Left renal pelvis (tissue), 4 donors: ENCODE data around the gene GLA. TPM values are rescaled to one million over a fixed set of nuclear protein-coding genes. Genes with fewer than 3 reads are reported as not detected.

Experiments
- DNase-seq, 4 donors: peaks; one replicate each; pipeline ENCODE4 v3.0.0-alpha.2; 2013; ENCODE audit warnings: low read depth in 4 of 4, low spot score in 3 of 4
- polyA plus RNA-seq, 4 donors: library from polyadenylated mRNA; unstranded; fragments of 120-200 nt; gene quantifications; one replicate each; pipeline ENCODE4 v1.2.1, GENCODE V29; 2013; ENCODE audit not compliant: insufficient read length in 4 of 4

The GLA gene
- 10 to 100 TPM; 32.0 to 45.4 (median 34.1) TPM for polyA plus RNA-seq

DNA sequence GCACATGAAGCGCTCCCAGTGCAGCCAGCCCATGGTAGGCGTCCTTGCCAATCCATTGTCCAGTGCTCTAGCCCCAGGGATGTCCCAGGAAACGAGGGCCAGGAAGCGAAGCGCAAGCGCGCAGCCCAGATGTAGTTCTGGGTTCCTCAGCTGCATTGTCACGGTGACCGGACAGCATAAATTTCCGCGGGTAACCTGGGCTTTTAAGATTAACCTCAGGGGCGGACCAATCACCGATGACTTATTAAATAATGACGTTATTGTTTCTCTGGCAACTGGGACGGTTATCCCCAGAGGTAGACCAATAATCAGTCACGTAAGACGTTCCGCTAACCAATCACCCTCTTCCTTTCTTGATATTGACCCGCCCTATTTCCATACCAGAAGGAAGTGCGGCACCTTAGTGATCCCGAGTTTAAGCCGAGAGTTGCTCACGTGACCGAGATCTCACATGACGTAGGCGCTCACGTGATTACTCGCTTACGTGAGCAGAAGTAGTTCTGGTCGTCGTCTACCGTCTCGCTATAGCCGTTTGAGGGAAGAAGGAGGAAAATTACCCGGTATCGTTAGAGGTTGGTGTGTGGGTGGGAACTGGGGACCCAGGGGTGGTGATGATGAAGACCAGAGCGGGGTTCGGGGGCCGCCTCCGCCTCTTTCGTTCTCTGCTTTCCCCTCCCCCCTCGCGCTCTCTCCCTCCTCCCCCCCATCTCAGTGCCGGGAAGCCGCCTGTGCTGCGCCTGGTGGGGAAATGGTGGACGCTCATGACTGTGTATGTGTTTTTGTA lies at the start of gene GLA, which contains the start of gene HNRNPH2:
Gene GLA (minus strand): TSS at position 178 of the 784 bp plus-strand sequence. CDS start 22 bp downstream, at position 156.
Gene HNRNPH2 (plus strand): TSS at position 475 of the 784 bp plus-strand sequence. CDS start 3,767 bp downstream, outside the sequence.
- peak; percentile 85 to 94 (median 91) for DNase-seq

DNA sequence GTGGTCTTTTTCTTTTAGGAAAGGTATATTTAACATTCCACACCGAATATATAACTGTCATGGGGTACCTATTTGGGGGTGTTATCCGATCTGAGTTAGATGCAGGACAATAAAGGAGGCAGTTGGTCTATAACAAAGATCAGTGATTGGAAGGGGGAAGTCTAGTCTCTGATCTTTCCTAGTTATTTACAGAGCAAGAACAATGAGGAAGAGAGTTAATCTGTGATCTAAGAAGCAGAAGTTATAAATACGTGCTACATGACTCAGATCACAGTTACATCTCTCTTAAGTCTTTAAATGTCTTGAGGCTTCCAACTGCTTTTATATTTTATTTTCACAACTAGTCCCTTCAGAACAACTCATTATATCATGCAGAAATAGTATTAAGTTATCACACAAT lies 44.3 kb upstream of the GLA start:
- no peak for DNase-seq

DNA sequence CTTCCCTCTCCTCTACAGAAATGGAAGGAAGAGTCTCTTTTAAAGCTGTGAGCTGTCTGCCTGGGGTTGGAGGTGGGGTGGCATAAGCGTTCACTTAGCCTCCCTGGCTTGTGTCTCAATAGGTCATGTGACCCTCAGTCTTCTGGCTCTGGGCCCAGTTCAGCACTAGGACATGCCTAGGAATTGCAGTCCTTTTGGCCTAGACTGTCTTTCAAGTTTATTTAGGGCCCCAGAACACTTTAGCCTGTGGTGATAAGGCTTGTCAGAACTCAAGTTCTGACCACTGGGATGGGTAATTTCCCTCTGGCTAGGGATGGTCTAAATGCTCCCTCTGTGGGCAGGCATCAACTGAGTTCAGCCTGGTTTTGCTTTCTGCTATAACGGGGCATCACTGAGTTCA lies 43.2 kb upstream of the GLA start:
- no peak for DNase-seq

DNA sequence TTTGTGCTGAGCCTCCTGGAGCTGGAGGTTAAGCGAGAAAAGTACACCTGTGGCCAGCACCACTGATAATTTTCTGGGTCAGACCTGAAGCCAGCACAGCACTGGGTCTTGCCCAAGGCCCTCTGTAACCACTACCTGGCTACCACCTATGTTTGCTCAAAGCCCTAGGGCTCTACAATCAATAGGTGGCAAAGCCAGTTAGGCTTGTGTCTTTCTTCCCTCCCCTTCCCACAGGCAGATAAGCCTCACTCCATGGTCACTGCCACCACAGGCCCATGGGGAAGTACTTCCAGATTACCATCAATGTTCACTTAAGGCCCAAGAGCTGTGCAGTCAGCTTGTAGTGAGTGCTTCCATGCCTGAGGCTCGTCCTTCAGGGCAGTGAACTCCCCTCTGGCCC lies 42.4 kb upstream of the GLA start:
- no peak for DNase-seq

DNA sequence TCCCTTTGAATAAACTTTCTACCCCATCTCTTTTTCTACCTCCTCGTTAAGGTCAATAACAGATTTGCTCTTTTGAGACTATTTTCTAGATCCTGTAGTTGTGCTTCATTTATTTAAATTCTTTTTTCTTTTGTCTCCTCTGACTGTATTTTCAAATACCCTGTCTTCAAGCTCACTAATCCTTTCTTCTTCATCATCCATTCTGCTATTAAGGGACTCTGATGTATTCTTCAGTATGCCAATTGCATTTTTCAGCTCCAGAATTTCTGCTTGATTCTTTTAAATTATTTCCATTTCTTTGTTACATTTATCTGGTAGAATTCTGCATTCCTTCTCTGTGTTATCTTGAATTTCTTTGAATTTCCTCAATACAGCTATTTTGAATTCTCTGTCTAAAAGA lies 41.6 kb upstream of the GLA start:
- no peak for DNase-seq

DNA sequence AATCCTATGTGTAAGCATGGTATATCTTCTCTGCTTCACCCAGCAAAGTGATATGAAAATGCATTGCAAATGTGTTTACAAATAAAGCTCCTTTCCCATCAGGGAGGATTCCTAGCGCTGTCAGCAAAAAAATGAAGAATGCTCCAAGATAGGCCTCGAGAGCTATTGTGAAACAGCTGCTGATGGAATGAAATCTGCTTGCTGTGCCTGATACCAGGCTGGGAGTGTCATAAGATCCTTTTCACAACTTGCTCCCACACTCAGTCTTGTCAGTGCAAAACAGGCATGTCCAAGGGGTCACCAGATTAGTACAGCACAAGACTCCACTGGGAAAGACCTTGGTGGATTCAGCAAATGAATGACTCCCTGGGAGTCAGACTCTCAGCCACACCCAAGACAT lies 34.4 kb upstream of the GLA start:
- DNase-seq: no peak

DNA sequence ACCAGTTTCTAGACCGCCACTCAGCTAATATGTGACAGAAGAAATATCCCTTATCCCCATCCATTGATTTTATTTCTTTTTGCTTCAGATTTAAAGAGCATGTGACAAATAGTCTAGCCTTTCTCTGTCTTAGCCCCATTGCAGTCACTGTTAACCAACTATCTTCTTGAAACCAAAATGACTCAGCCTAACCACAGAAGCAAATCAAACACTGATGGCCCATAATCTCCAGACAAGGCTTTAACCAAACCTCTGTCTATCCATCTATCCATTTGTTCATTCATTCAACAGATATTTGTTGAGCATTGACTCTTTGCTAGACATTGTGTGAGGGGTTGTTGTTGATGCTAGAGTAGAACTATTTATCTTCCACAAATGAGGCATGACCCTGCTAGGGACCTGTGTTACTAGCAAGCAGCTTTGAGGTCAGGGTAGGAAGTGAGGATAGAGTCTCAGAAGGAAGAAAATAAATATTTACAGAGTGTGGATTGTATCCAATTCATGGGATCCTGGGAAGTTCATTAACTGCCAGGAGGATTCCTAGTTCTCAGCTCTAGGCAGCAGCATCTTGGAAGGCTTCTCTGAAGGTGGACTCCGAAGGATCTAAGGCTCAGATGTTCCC lies 22.8 kb upstream of the GLA start:
- no peak for DNase-seq

DNA sequence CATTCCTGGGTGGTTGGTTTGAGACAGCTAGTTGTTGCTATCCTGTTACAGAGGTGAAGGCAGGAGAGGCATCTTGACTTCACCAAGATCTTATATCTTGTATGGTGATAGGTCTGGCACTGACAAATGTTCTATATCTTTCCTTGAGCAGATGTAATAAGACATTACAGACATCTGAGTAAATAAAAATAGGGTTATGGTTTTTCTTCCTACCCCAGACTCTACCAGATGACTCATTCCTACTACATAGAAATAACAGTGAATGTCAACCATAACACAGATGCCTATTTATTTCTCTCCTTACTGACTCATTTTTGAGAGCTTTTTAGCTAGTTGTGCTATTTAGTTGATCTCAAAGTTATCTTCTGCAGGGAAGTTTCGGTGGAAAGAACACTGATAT lies 22.2 kb upstream of the GLA start:
- DNase-seq: no peak

DNA sequence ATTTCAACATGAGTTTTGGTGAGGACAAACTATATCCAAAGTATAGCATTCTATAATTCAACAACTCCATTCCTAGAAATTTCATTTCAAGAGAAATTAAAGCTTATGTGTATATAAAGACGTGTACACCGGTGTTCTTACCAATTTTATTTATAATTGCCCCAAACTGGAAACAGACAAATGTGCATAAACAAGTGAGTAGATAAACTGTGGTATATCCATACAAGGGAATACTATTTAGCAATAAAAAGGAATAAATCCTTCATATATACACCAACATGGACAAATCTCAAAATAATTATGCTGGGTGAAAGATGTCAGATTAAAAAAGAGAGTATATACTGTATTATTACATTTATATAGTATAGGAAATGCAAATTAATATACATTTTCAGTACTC lies 20.2 kb upstream of the GLA start:
- no peak for DNase-seq

DNA sequence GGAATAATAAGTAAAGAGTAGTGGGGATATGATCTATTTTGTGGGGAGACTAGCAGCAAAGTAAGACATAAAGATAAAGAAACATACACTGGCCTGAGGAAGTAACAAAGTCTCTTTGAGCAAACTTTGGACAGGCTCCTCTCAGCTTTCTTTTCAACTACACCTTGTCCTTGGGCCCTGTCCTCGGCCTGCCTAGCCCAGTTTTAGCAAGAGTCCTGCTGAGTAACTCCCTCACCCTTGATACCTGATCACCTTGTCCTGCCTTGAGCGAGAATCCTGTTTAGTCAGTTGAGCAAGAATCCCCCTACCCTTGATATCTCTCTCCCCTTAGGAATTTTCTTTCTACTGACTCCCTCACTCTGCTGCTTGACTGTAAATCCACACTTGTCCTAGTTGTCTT lies 11.8 kb upstream of the GLA start:
- DNase-seq: no peak

DNA sequence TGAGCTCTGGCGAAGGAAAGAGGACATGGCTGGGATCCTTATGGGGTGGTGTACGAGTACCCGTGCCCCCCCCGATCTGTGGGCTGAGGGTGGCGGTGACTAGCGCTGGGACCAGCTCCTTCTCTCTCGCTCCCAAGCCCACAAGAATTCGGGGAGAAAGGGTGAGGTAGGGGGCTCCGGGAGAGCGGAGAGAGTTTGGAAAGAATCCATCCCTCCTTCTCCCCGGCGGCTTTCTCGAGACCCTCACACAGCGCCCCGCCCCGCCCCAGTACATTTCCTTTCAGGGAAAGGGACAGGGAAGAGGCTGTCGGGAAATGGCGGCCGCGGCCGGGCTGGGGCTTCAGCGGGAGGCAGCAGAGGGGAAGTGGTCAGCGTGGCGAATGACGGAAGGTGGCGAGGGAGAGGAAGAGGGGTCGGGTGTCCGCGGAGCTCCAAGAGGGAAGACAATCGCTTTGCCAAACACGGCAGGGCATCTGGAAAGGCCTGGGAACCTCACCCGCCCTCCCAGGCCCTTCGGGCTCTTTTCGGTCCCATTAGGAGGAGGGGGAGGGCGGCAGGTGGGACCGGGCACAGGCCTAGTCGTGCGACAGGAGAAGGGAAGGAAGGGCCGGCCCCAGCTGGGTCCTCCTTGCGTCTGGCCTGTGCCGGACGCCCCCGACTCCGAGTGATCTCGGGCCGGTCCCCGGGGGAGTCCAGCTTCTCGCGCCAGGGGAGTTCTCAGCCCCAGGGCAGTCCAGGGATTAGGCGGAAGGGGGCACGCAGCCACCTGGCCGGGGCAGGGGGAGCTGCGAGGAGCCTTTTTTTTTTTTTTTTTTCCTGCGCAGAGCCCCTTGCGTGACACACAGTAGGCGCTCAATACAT lies 10.5 kb upstream of the GLA start:
- DNase-seq: peak in 1 of 4 donors; percentile 36

DNA sequence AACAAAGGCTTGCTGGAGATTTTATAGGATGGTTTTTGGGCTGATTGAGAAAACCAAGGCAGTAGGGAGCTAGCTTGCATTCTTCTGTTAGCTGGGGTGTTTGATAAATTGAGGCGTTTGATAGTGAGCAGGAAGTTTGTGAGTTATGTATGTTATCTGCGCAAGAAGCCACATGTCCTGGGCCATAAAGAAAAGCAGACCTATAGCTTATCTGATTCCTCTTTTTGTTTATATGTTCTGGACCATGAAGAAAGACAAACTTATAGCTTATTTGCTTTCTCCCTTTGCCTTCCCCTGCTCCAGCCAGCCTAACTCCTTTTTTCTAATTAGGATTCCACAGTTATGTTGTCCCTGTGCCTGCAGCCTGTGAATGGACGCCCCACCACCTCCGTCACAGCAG lies 9.5 kb upstream of the GLA start:
- no peak for DNase-seq

DNA sequence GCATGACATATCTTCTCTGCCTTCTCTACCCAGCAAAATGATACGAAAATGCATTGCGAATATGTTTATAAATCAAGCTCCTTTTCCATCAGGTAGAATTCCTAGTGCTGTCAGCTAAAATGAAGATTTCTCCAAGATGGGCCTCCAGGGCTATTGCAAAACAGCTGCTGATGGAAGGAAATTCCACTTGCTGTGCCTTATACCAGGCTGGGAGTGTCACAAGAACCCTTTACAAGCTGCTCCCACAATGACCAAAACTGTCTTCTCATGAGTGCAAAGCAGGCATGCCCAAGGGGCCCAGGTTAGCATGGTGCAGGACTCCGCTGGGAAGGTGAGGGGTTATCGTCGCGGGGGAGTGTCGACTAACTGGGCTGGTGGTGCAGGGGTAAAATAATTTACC lies 9.0 kb upstream of the GLA start:
- no peak for DNase-seq

DNA sequence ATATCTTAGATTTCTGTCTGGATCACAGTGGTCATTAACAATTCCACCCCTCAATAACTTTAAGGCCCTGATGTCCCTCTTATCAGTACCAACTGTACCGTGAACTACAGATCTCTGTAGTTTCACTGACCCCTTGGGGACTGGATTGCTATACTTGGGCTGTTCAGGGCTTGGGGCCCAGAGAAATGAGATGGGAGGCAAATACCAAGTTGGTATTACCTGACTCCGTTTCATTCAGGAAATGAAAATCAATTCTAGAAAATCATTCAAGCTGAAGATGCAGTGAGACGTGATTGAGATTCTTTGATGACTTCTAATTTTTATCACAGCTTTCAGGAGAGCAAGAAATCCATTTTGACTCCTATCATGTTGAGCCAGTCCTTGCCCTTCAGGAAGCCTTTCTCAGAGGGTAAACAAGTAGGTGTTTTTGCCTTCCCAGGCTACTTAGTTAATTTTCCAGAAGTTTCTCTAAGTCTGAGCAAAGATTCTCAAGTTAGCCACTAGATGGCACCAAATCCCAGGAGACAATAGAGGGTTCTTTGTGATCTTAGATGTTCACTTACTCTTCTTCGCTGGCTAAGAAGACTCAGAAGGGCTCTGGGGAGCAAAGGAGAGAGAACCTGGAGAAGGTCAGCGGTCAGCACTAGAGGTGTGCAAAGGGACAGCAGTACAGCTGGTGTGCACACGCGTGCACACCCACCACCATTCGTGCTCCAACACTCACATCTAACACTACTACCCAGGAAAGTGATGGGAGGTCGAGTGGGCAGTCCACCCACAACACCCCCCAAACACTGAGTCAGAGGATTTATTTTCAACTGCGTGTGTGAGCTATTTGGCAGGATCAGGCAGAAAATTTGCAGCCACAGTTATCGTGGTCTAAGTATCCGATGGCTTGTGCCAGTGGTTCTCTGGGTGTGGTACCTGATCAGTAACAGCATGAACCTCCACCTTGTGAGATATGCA lies 7.7 kb upstream of the GLA start:
- no peak for DNase-seq

DNA sequence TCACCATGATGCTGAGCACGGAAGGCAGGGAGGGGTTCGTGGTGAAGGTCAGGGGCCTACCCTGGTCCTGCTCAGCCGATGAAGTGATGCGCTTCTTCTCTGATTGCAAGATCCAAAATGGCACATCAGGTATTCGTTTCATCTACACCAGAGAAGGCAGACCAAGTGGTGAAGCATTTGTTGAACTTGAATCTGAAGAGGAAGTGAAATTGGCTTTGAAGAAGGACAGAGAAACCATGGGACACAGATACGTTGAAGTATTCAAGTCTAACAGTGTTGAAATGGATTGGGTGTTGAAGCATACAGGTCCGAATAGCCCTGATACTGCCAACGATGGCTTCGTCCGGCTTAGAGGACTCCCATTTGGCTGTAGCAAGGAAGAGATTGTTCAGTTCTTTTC lies 4.3 kb upstream of the GLA start:
- DNase-seq: no peak

DNA sequence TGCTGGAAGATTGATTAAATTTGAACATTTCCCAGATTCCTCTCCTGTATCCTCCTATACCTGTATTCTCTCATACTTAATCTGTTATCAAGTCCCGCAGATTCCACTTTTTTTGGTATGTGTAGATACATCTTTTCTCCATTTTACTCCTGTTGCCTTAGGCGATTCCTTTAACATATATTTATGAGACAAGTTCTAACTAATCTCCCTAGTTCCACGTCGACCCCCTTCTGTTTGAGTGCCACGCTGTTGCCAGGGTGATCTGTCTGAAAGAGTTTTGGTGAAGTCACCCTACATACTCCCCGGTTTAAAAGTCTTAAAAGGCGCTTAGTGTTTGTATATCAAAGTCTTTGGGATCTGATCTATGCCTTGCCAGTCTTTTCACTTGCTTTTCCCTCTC lies 2.7 kb upstream of the GLA start:
- DNase-seq: no peak

DNA sequence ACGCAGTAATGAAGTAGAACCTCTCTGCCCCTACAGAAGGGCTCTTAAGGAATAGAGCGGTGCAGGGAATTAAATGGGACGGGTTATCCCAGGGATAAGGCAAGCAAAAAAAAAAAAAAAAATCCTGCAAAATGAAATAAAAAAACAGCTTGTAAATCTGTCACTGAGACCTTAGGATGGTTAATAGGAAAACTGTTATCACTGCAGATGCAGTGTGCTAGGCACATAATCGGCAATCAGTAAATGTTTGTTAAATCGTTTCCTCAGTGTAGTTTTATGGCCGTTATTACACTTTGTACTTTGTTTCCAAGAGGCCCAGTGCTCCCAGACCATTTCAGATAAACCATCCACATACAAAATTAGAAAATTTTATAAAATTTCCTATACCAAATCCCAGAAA lies 1.3 kb upstream of the GLA start:
- DNase-seq: no peak

DNA sequence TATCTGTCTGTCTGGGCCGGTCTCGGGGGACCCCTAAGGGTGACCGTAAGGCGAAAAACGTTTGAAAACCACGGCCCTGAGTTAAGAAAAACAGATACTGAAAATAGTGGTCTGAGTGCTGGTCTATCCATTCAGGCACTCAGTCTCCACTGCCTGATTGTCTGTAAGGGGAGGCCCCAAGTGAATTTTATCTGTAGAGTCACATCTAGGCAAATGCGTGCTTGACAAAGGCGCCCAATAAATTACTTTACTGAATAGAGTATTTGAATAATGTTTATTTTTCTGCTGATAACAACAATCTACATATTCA lies 762 bp upstream of the GLA start:
- DNase-seq: no peak

DNA sequence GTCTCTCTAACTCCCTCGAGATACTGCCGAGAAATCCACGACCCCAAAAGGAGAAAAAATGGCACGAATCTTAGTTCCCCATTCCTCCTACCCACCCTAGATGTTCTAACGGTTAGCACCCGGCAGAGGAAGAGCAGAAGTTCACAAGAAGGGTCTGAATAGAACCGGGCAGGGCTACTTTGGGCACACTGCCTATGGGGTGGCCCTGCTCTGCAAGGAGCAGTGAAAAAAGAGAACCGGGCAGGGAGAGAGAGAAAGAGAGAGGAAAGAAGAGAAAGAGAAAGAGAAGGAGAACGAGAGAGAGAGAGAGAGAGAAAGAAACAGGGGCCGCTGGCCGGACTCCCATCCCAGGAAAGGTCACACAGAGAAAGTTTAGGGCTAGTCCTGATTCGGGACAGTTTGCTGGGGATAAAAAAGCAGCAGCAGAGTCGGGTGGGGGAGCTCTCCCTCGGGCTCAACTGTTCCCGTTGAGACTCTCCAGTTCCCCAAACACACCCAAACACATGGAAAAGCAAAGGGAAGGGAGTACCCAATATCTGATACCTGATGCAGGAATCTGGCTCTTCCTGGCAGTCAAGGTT lies 468 bp downstream of the GLA start:
- no peak for DNase-seq

DNA sequence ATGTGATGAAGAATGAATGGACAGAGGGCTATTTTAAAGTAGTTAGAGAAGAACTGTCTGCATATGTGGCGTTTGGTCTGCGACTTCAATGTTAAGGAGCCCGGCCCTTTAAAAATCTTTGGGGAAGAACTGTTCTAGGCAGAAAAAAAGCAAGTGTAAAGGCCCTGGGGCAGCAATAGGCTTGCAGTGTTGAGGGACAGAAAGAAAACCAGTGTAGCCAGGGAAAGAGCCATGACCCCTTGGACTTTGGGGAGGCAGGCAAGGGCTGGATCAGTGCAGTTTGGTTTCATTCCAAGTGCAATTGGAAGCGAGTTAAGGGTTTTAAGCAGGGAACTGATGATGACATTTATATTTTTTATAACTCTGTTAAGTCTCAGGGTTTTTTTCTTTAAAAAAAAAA lies 7.9 kb downstream of the GLA start:
- DNase-seq: no peak
